GM23248 (cell line): ENCODE data around the gene HIVEP1. TPM values are rescaled to one million over a fixed set of nuclear protein-coding genes. Genes with fewer than 3 reads are reported as not detected.

ENCODE experiments used
- DNase-seq: peaks from one replicate; pipeline ENCODE4 v3.0.0-alpha.2; 2015
- H2AFZ ChIP-seq: fragments of 200-600 bp; sonication (generic); 2 replicates; pipeline ENCODE4 v1.6.1; 2016; ENCODE audit warnings: antibody characterized with exemption
- H3F3A ChIP-seq: fragments of 200-600 bp; sonication (generic); 2 replicates; pipeline ENCODE4 v1.6.1; 2016; ENCODE audit warnings: mild to moderate bottlenecking, antibody characterized with exemption, mixed run types; ENCODE audit not compliant: insufficient read depth
- H3K27ac ChIP-seq: fragments of 200-600 bp; sonication (generic); 2 replicates; pipeline ENCODE4 v1.5.1; 2016; ENCODE audit warnings: mild to moderate bottlenecking
- H3K27me3 ChIP-seq: fragments of 200-600 bp; sonication (generic); replicated peaks from 2 replicates; pipeline ENCODE4 v1.6.1; 2016; ENCODE audit warnings: mild to moderate bottlenecking; ENCODE audit not compliant: insufficient read depth
- H3K36me3 ChIP-seq: fragments of 200-600 bp; sonication (generic); 2 replicates; pipeline ENCODE4 v1.6.1; 2016; ENCODE audit warnings: low read depth, mild to moderate bottlenecking
- H3K4me1 ChIP-seq: fragments of 200-600 bp; sonication (generic); 2 replicates; pipeline ENCODE4 v1.6.1; 2016; ENCODE audit warnings: mild to moderate bottlenecking; ENCODE audit not compliant: insufficient read depth
- H3K4me2 ChIP-seq: fragments of 200-600 bp; sonication (generic); one replicate; pipeline ENCODE4 v1.6.1; 2016; ENCODE audit warnings: mild to moderate bottlenecking; ENCODE audit not compliant: unreplicated experiment
- H3K4me3 ChIP-seq: fragments of 200-600 bp; sonication (generic); 2 replicates; pipeline ENCODE4 v1.5.1; 2016; ENCODE audit warnings: mild to moderate bottlenecking
- H3K79me2 ChIP-seq: fragments of 200-600 bp; sonication (generic); 2 replicates; pipeline ENCODE4 v1.6.1; 2016; ENCODE audit warnings: mild to moderate bottlenecking; ENCODE audit not compliant: insufficient read depth
- H3K9ac ChIP-seq: fragments of 200-600 bp; sonication (generic); 2 replicates; pipeline ENCODE4 v1.6.1; 2016; ENCODE audit warnings: mild to moderate bottlenecking
- H3K9me2 ChIP-seq: fragments of 200-600 bp; sonication (generic); 2 replicates; pipeline ENCODE4 v1.6.1; 2016; ENCODE audit warnings: mixed run types, mild to moderate bottlenecking, moderate library complexity; ENCODE audit not compliant: insufficient read depth
- H3K9me3 ChIP-seq: fragments of 200-600 bp; sonication (generic); one replicate; pipeline ENCODE4 v1.6.1; 2017; ENCODE audit warnings: low read depth
- H4K20me1 ChIP-seq: fragments of 200-600 bp; sonication (generic); 2 replicates; pipeline ENCODE4 v1.6.0; 2016; ENCODE audit not compliant: insufficient read depth
- EZH2 ChIP-seq: fragments of 200-600 bp; sonication (generic); IDR thresholded peaks from 2 replicates; pipeline ENCODE4 v1.6.1; 2018; ENCODE audit warnings: antibody characterized with exemption, mild to moderate bottlenecking; ENCODE audit not compliant: insufficient read depth, poor library complexity, severe bottlenecking
- EZH2phosphoT487 ChIP-seq: fragments of 200-600 bp; sonication (generic); IDR thresholded peaks from 2 replicates; pipeline ENCODE4 v1.6.1; 2018; ENCODE audit warnings: antibody characterized with exemption, moderate library complexity, mild to moderate bottlenecking, low read depth; ENCODE audit not compliant: insufficient read depth
- WGBS, 2 experiments: methylation state at CpG; one replicate each; pipeline ENCODE4 v1.1.6; 2015 to 2017; ENCODE audit warnings: low lambda C conversion rate in 2 of 2, low coverage in 1 of 2; ENCODE audit errors: missing lambda C conversion rate in 2 of 2; 5-methylcytosine and 5-hydroxymethylcytosine counted together
- in situ Hi-C: fragments of 300-500 bp; cut with MboI; formaldehyde crosslinking; loops from 2 replicates; pipeline ENCODE4 v1.15.0; 2020
- polyA plus RNA-seq: library from polyadenylated mRNA; unstranded; fragments of >200 nt; fragmentation: Nextera tagmentation; extraction: Ambion mirVana; gene quantifications from 2 replicates; pipeline ENCODE4 v1.2.1, GENCODE V29; 2016
- total RNA-seq: library from RNA; depleted of rRNA; stranded (reverse); fragments of >200 nt; shearing (Covaris generic); gene quantifications from 2 replicates; pipeline ENCODE4 v1.2.3, GENCODE V29; 2014

The HIVEP1 gene
- total and polyA plus RNA-seq, 2 experiments from 2014 or later: 3.3 to 7.1 TPM

- Histone ChIP-seq H3K9ac (no peak overlapping the region), H3K9me3 (no peaks in the 10 kb centered on the region), H4K20me1 (no peaks in the 10 kb centered on the region), H3K4me1 (peaks cover 8% of the 10 kb centered on the region; the same call in 1 of the 2 replicates), H3K4me2 (no peak overlapping the region), H3K36me3 (no peaks in the 10 kb centered on the region), H3K27me3 (no peaks in the 10 kb centered on the region), H3K4me3 (no peak overlapping the region), H3K9me2 (no peaks in the 10 kb centered on the region), H3K27ac (peak overlapping the region; percentile 16; the same call in 1 of the 2 replicates), H3F3A (no peaks in the 10 kb centered on the region), H3K79me2 (no peaks in the 10 kb centered on the region), H2AFZ (no peak overlapping the region)
- in situ Hi-C loops: no loop called here
- peak; percentile 76 for DNase-seq
- TF ChIP-seq EZH2 (no peak), EZH2phosphoT487 (no peak)
- WGBS, 2 experiments: 7% methylated on average over 2 of the region's 2 CpGs
Measured at GRCh38 chr6:11989386-11989785, 22.7 kb upstream of the HIVEP1 start.

GRCh38 chr6:11992086-11992485, 20.0 kb upstream of the HIVEP1 start:
- no peak for DNase-seq
- H3K9me3 ChIP-seq: no peaks in the 10 kb centered on the region
- H3K4me1 ChIP-seq: peaks cover 8% of the 10 kb centered on the region; the same call in 1 of the 2 replicates
- no peak overlapping the region for H3K4me2 ChIP-seq
- no peaks in the 10 kb centered on the region for H3F3A ChIP-seq
- no peak overlapping the region for H3K4me3 ChIP-seq
- H3K9me2 ChIP-seq: no peaks in the 10 kb centered on the region
- no peak overlapping the region for H3K9ac ChIP-seq
- WGBS, 2 experiments: 95 to 99% methylated on average over 2 of the region's 2 CpGs
- H3K27me3 ChIP-seq: no peaks in the 10 kb centered on the region
- H2AFZ ChIP-seq: no peak overlapping the region
- TF ChIP-seq EZH2 (no peak), EZH2phosphoT487 (no peak)
- H3K27ac ChIP-seq: no peak overlapping the region
- no peaks in the 10 kb centered on the region for H3K36me3 ChIP-seq
- in situ Hi-C loops: no loop called here
- H4K20me1 ChIP-seq: no peaks in the 10 kb centered on the region
- H3K79me2 ChIP-seq: no peaks in the 10 kb centered on the region

- H3K27me3 ChIP-seq: no peaks in the 10 kb centered on the region
- H4K20me1 ChIP-seq: no peaks in the 10 kb centered on the region
- WGBS, 2 experiments: 93 to 95% methylated on average over 4 of the region's 4 CpGs
- no peaks in the 10 kb centered on the region for H3K79me2 ChIP-seq
- no peaks in the 10 kb centered on the region for H3K36me3 ChIP-seq
- in situ Hi-C loops: no loop called here
- no peak for TF ChIP-seq EZH2
- TF ChIP-seq EZH2phosphoT487: no peak
- no peak overlapping the region for H3K9ac ChIP-seq
- no peaks in the 10 kb centered on the region; the same call in 1 of the 2 replicates for H3F3A ChIP-seq
- H2AFZ ChIP-seq: no peak overlapping the region
- DNase-seq: peak; percentile 22
- H3K27ac ChIP-seq: no peak overlapping the region
- no peak overlapping the region for H3K4me3 ChIP-seq
- H3K4me1 ChIP-seq: peaks cover 12% of the 10 kb centered on the region
- no peak overlapping the region for H3K4me2 ChIP-seq
- no peaks in the 10 kb centered on the region for H3K9me2 ChIP-seq
- no peaks in the 10 kb centered on the region for H3K9me3 ChIP-seq
Measured at GRCh38 chr6:11994875-11995461, 17.1 kb upstream of the HIVEP1 start.

DNA sequence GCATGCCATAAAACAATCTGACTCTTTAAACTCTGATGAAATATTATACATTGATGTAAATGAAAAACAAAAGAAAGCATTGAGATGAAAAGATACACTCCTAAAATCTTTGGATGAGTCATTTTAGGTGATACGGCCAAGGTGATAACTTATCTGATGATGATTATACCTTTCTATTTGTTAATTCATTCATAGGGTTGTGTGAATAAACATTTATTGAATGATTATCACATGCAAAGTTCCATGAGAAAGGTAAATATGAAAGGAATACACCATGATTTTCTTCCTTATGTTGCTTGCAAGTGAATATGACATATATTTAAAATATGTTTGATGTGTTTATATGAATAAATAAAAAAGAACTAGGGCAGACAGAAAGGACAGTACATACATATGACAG, 15.4 kb upstream of the HIVEP1 start:
- no peaks in the 10 kb centered on the region for H3K9me3 ChIP-seq
- DNase-seq: no peak
- no peak for TF ChIP-seq EZH2
- no peak for TF ChIP-seq EZH2phosphoT487
- no peaks in the 10 kb centered on the region for H3K27me3 ChIP-seq
- peaks cover 24% of the 10 kb centered on the region for H3K4me1 ChIP-seq
- no peaks in the 10 kb centered on the region for H3K79me2 ChIP-seq
- no peaks in the 10 kb centered on the region for H3K36me3 ChIP-seq
- no peak overlapping the region for H3K27ac ChIP-seq
- H3K9ac ChIP-seq: no peak overlapping the region
- H3K9me2 ChIP-seq: no peaks in the 10 kb centered on the region
- in situ Hi-C loops: no loop called here
- 95 to 100% methylated on average over 1 of the region's 1 CpG for WGBS, 2 experiments
- no peak overlapping the region for H3K4me2 ChIP-seq
- H2AFZ ChIP-seq: no peak overlapping the region
- H3K4me3 ChIP-seq: no peak overlapping the region
- no peaks in the 10 kb centered on the region for H4K20me1 ChIP-seq
- no peaks in the 10 kb centered on the region; the same call in 1 of the 2 replicates for H3F3A ChIP-seq
